Astrocyte (in vitro differentiated cells and primary cell): ENCODE results near the gene MRPL27.
"Not testable (repeated sequence)": the region's sequence is repeated elsewhere in the genome, so short reads cannot be mapped to it uniquely, and the experiment has no call there.

Experiments
- EZH2 ChIP-seq: IDR thresholded peaks from 2 replicates; pipeline ENCODE4 v1.6.1; 2012; ENCODE audit warnings: mild to moderate bottlenecking, low read length, inconsistent platforms; ENCODE audit not compliant: insufficient read depth
- TF ChIP-seq, protein P1 (sequence below): IDR thresholded peaks from 2 replicates; pipeline ENCODE4 v1.5.1; 2011; ENCODE audit warnings: low read depth, mild to moderate bottlenecking, inconsistent platforms, low read length, moderate library complexity; ENCODE audit not compliant: insufficient read depth

DNA sequence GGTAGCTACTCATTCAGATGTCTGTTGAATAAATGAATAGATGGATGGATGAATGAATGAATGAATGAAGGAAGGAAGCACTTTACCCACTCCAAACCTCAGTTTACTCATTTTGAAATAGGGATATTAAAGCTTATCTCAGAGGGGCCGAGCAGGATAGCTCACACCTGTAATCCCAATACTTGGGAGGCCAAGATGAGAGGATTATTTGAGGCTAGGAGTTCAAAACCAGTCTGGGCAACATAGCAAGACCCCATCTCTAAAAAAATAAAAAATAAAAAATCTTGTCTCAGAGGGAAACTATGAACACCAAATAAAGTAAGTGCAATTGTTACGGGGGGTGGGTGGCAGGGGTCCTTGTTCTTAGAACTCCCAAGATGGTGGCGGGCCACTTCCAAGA, 25.7 kb upstream of the MRPL27 start:
- TF ChIP-seq, protein P1, sequence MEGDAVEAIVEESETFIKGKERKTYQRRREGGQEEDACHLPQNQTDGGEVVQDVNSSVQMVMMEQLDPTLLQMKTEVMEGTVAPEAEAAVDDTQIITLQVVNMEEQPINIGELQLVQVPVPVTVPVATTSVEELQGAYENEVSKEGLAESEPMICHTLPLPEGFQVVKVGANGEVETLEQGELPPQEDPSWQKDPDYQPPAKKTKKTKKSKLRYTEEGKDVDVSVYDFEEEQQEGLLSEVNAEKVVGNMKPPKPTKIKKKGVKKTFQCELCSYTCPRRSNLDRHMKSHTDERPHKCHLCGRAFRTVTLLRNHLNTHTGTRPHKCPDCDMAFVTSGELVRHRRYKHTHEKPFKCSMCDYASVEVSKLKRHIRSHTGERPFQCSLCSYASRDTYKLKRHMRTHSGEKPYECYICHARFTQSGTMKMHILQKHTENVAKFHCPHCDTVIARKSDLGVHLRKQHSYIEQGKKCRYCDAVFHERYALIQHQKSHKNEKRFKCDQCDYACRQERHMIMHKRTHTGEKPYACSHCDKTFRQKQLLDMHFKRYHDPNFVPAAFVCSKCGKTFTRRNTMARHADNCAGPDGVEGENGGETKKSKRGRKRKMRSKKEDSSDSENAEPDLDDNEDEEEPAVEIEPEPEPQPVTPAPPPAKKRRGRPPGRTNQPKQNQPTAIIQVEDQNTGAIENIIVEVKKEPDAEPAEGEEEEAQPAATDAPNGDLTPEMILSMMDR: not testable (repeated sequence)
- TF ChIP-seq EZH2: not testable (repeated sequence)
